ENCODE results near the gene EXOC1L. TPM values are rescaled to one million over a fixed set of nuclear protein-coding genes. Genes with fewer than 3 reads are reported as not detected.
A peak's percentile ranks its signal among the peaks of the same experiment; 100 is the strongest.

EXOC1L gene
- total RNA-seq, 1 donor from 2014 or later, result not detected

- no peak for TF ChIP-seq CTCF (IDR thresholded peaks at IDR 0.05; ENCODE audit: borderline replicate concordance)
- H3K4me3 ChIP-seq, result no peak overlapping the region
- intact Hi-C loops (cut with micrococcal nuclease), result no loop called here
Measured at GRCh38 chr4:55807556-55807955, 12.0 kb upstream of the EXOC1L start.

GRCh38 chr4:55808186-55808585 is 11.4 kb upstream of the EXOC1L start:
- no peak for DNase-seq
- intact Hi-C loops (cut with micrococcal nuclease), result no loop called here
- Histone ChIP-seq H3K36me3 (no peaks in the 10 kb centered on the region), H3K27ac (replicated peaks) (no peak overlapping the region), H3K27me3 (ENCODE audit: low read depth) (peaks cover 23% of the 10 kb centered on the region), H3K4me3 (no peak overlapping the region), H3K9me3 (replicated peaks) (no peaks in the 10 kb centered on the region), H3K4me1 (no peaks in the 10 kb centered on the region)
- TF ChIP-seq CTCF (IDR thresholded peaks at IDR 0.05; ENCODE audit: borderline replicate concordance), result no peak

More at GRCh38 chr4:55807556-55807955, 12.0 kb upstream of the EXOC1L start:
- Histone ChIP-seq H3K27me3 (ENCODE audit: low read depth) (peaks cover 23% of the 10 kb centered on the region), H3K36me3 (no peaks in the 10 kb centered on the region), H3K9me3 (replicated peaks) (no peaks in the 10 kb centered on the region), H3K4me1 (no peaks in the 10 kb centered on the region), H3K27ac (replicated peaks) (no peak overlapping the region)
- DNase-seq, result no peak

GRCh38 chr4:55808632-55809031 is 11.0 kb upstream of the EXOC1L start:
- no peaks in the 10 kb centered on the region for H3K9me3 ChIP-seq (replicated peaks)
- H3K36me3 ChIP-seq, result no peaks in the 10 kb centered on the region
- H3K27me3 ChIP-seq (ENCODE audit: low read depth), result peaks cover 23% of the 10 kb centered on the region
- H3K27ac ChIP-seq (replicated peaks), result no peak overlapping the region
- H3K4me3 ChIP-seq, result no peak overlapping the region
- DNase-seq, result no peak
- no peak for TF ChIP-seq CTCF (IDR thresholded peaks at IDR 0.05; ENCODE audit: borderline replicate concordance)
- intact Hi-C loops (cut with micrococcal nuclease), result no loop called here
- H3K4me1 ChIP-seq, result no peaks in the 10 kb centered on the region

- DNase-seq, result no peak
- no peak for TF ChIP-seq CTCF (IDR thresholded peaks at IDR 0.05; ENCODE audit: borderline replicate concordance)
- Histone ChIP-seq H3K27ac (replicated peaks) (no peak overlapping the region), H3K4me1 (no peaks in the 10 kb centered on the region), H3K27me3 (ENCODE audit: low read depth) (peaks cover 38% of the 10 kb centered on the region), H3K36me3 (no peaks in the 10 kb centered on the region), H3K4me3 (no peak overlapping the region), H3K9me3 (replicated peaks) (no peaks in the 10 kb centered on the region)
- intact Hi-C loops (cut with micrococcal nuclease), result no loop called here
Measured at GRCh38 chr4:55817691-55818090, 1.9 kb upstream of the EXOC1L start.

GRCh38 chr4:55820279-55820678 is 689 bp downstream of the EXOC1L start:
- peak overlapping the region; percentile 42 for H3K4me3 ChIP-seq

More at GRCh38 chr4:55820279-55820678, 689 bp downstream of the EXOC1L start:
- Histone ChIP-seq H3K4me1 (no peaks in the 10 kb centered on the region), H3K36me3 (no peaks in the 10 kb centered on the region), H3K27me3 (ENCODE audit: low read depth) (peaks cover 40% of the 10 kb centered on the region), H3K9me3 (replicated peaks) (no peaks in the 10 kb centered on the region), H3K27ac (replicated peaks) (no peak overlapping the region)
- intact Hi-C loops (cut with micrococcal nuclease), result no loop called here
- no peak for TF ChIP-seq CTCF (IDR thresholded peaks at IDR 0.05; ENCODE audit: borderline replicate concordance)
- no peak for DNase-seq
